Upper lobe of left lung (tissue), 6 donors: Measurements from ENCODE around the gene NRF1. TPM values are rescaled to one million over a fixed set of nuclear protein-coding genes. Genes with fewer than 3 reads are reported as not detected.

Experiments
- ATAC-seq, 2 donors: fragments of 200-7000 bp; cut with Tn5 transposase; one replicate each; pipeline ENCODE4 v1.9.1; 2022; ENCODE audit warnings: mild to moderate bottlenecking in 2 of 2, moderate library complexity in 2 of 2; ENCODE audit not compliant: low FRiP score in 2 of 2
- DNase-seq, 2 donors: peaks; one replicate each; pipeline ENCODE4 v3.0.0-alpha.2; 2019 to 2020
- H3K27ac ChIP-seq, 4 donors: fragments of 200-600 bp; sonication (generic); one replicate each; pipeline ENCODE4 v1.5.1; 2016 to 2019
- H3K27me3 ChIP-seq, 4 donors: fragments of 200-600 bp; sonication (generic); one replicate each; pipeline ENCODE4 v1.5.1; 2017 to 2019
- H3K36me3 ChIP-seq, 4 donors: fragments of 200-600 bp; sonication (generic); one replicate each; pipeline ENCODE4 v1.5.1; 2016 to 2019
- H3K4me1 ChIP-seq, 4 donors: fragments of 200-600 bp; sonication (generic); one replicate each; pipeline ENCODE4 v1.5.1; 2018 to 2019
- H3K4me3 ChIP-seq, 4 donors: fragments of 200-600 bp; sonication (generic); one replicate each; pipeline ENCODE4 v1.5.1; 2017 to 2019; ENCODE audit warnings: mild to moderate bottlenecking in 2 of 4, moderate library complexity in 1 of 4
- H3K9me3 ChIP-seq, 4 donors: fragments of 200-600 bp; sonication (generic); one replicate each; pipeline ENCODE4 v1.5.1; 2018 to 2019
- CTCF ChIP-seq, 6 experiments: fragments of 450-650 bp in 4 of 6; fragments of 200-600 bp in 2 of 6; sonication (generic) in 2 of 6; IDR thresholded peaks; one replicate each; pipeline ENCODE4 v1.5.1; 2016 to 2019; ENCODE audit warnings: antibody characterized with exemption in 6 of 6
- EP300 ChIP-seq, 4 donors: sonication (generic); formaldehyde crosslinking; IDR thresholded peaks; one replicate each; pipeline ENCODE4 v1.5.1; 2017; ENCODE audit warnings: antibody characterized with exemption in 4 of 4, control low read depth in 2 of 4
- POLR2A ChIP-seq, 4 donors: fragments of 450-650 bp; IDR thresholded peaks; one replicate each; pipeline ENCODE4 v1.5.1; 2016 to 2017; ENCODE audit warnings: antibody characterized with exemption in 4 of 4, mild to moderate bottlenecking in 2 of 4
- POLR2AphosphoS5 ChIP-seq, 2 donors: sonication (generic); formaldehyde crosslinking; IDR thresholded peaks; one replicate each; pipeline ENCODE4 v1.5.1; 2017; ENCODE audit warnings: antibody characterized with exemption in 2 of 2
- WGBS, 2 donors: methylation state at CpG; one replicate each; pipeline ENCODE4 v1.1.5; 2017 to 2018; 5-methylcytosine and 5-hydroxymethylcytosine counted together
- total RNA-seq, 6 donors: library from RNA; depleted of rRNA in 4 of 6; stranded (reverse); fragments of >200 nt in 4 of 6; gene quantifications; one replicate each; pipeline versions ENCODE4 v1.1.0 to v1.2.1, GENCODE V29; 2016 to 2021
- donor health status: DM: no; HTN: no; CAD: no; lungs with moderate emphysema.
- donor health status: DM: no; HTN: yes; CAD: no; lungs with severe emphysema.

Gene NRF1
- total RNA-seq, 6 donors from 2014 or later = 12.7 to 27.2 (median 19.1) TPM

GRCh38 chr7:129684777-129685176, 73.3 kb downstream of the NRF1 start:
- ATAC-seq = no peak
- no peak overlapping the region for H3K27ac ChIP-seq
- H3K36me3 ChIP-seq = peaks cover 0 to under 1% (median 0%) of the 10 kb centered on the region in 4 donors
- H3K4me3 ChIP-seq = no peak overlapping the region
- 97 to 100% methylated on average over 1 of the region's 1 CpG for WGBS, 2 donors
- H3K9me3 ChIP-seq = no peaks in the 10 kb centered on the region
- H3K4me1 ChIP-seq = no peaks in the 10 kb centered on the region
- no peaks in the 10 kb centered on the region for H3K27me3 ChIP-seq
- TF ChIP-seq POLR2A (IDR thresholded peaks at IDR 0.05) = no peak
- no peak for DNase-seq

- no peak for TF ChIP-seq CTCF (IDR thresholded peaks at IDR 0.05)
- no peak for TF ChIP-seq POLR2AphosphoS5 (IDR thresholded peaks at IDR 0.05)
- no peak for TF ChIP-seq POLR2A (IDR thresholded peaks at IDR 0.05)
- TF ChIP-seq EP300 (IDR thresholded peaks at IDR 0.05) = no peak
- ATAC-seq (no peak), DNase-seq (no peak)
- Histone ChIP-seq H3K4me3 (no peak overlapping the region), H3K9me3 (no peaks in the 10 kb centered on the region), H3K36me3 (peaks cover 0 to 13% (median 1%) of the 10 kb centered on the region in 4 donors), H3K4me1 (no peaks in the 10 kb centered on the region), H3K27ac (no peak overlapping the region), H3K27me3 (no peaks in the 10 kb centered on the region)
- 98 to 99% methylated on average over 2 of the region's 2 CpGs for WGBS, 2 donors
Measured at GRCh38 chr7:129686063-129686462, 74.5 kb downstream of the NRF1 start.

- Histone ChIP-seq H3K4me1 (no peaks in the 10 kb centered on the region), H3K27ac (no peak overlapping the region), H3K4me3 (no peak overlapping the region), H3K36me3 (peaks cover 0 to 37% (median 14%) of the 10 kb centered on the region in 4 donors), H3K27me3 (no peaks in the 10 kb centered on the region), H3K9me3 (no peaks in the 10 kb centered on the region)
- TF ChIP-seq CTCF (IDR thresholded peaks at IDR 0.05) = no peak
- TF ChIP-seq POLR2AphosphoS5 (IDR thresholded peaks at IDR 0.05) = no peak
- no peak for TF ChIP-seq POLR2A (IDR thresholded peaks at IDR 0.05)
- TF ChIP-seq EP300 (IDR thresholded peaks at IDR 0.05) = no peak
- ATAC-seq = no peak
- DNase-seq = no peak
- WGBS, 2 donors = 90 to 92% methylated on average over 5 of the region's 5 CpGs
Measured at GRCh38 chr7:129688503-129689222, 77.1 kb downstream of the NRF1 start.

- 88 to 95% methylated on average over 6 of the region's 6 CpGs for WGBS, 2 donors
- peaks cover 0 to 50% (median 15%) of the 10 kb centered on the region in 4 donors for H3K36me3 ChIP-seq
- ATAC-seq = no peak
- H3K27me3 ChIP-seq = no peaks in the 10 kb centered on the region
- TF ChIP-seq CTCF (IDR thresholded peaks at IDR 0.05) = no peak
- no peak for TF ChIP-seq POLR2A (IDR thresholded peaks at IDR 0.05)
- no peak for TF ChIP-seq POLR2AphosphoS5 (IDR thresholded peaks at IDR 0.05)
- TF ChIP-seq EP300 (IDR thresholded peaks at IDR 0.05) = no peak
- no peak overlapping the region for H3K4me3 ChIP-seq
- no peak overlapping the region for H3K27ac ChIP-seq
- DNase-seq = no peak
- H3K4me1 ChIP-seq = no peaks in the 10 kb centered on the region
- H3K9me3 ChIP-seq = no peaks in the 10 kb centered on the region
Measured at GRCh38 chr7:129689995-129690581, 78.6 kb downstream of the NRF1 start.

GRCh38 chr7:129690701-129691100, 79.2 kb downstream of the NRF1 start:
- ATAC-seq = no peak
- Histone ChIP-seq H3K4me1 (no peaks in the 10 kb centered on the region), H3K36me3 (peaks cover 0 to 51% (median 15%) of the 10 kb centered on the region in 4 donors), H3K27me3 (no peaks in the 10 kb centered on the region), H3K9me3 (no peaks in the 10 kb centered on the region), H3K4me3 (no peak overlapping the region), H3K27ac (no peak overlapping the region)
- WGBS, 2 donors = 80 to 95% methylated on average over 4 of the region's 4 CpGs
- no peak for DNase-seq
- TF ChIP-seq POLR2AphosphoS5 (IDR thresholded peaks at IDR 0.05) (no peak), POLR2A (IDR thresholded peaks at IDR 0.05) (no peak), CTCF (IDR thresholded peaks at IDR 0.05) (no peak), EP300 (IDR thresholded peaks at IDR 0.05) (no peak)
